GM23338 (cell line): ENCODE measurements around the gene CTNNA1.

ENCODE experiments used
- CREB1 ChIP-seq: fragments of 250-450 bp; sonication (Bioruptor Pico); IDR thresholded peaks from 2 replicates; pipeline ENCODE4 v1.5.0; 2020; ENCODE audit warnings: low read depth, mild to moderate bottlenecking, moderate library complexity
- TF ChIP-seq, protein P1 (sequence below), 2 experiments: fragments of 200-600 bp in 1 of 2; sonication (generic) in 1 of 2; conservative IDR thresholded peaks; 2 replicates each; pipeline versions ENCODE4 v1.5.1 to v1.6.1; 2016 to 2017; ENCODE audit warnings: antibody characterized with exemption in 2 of 2, low read depth in 2 of 2, mild to moderate bottlenecking in 2 of 2, moderate library complexity in 1 of 2

DNA sequence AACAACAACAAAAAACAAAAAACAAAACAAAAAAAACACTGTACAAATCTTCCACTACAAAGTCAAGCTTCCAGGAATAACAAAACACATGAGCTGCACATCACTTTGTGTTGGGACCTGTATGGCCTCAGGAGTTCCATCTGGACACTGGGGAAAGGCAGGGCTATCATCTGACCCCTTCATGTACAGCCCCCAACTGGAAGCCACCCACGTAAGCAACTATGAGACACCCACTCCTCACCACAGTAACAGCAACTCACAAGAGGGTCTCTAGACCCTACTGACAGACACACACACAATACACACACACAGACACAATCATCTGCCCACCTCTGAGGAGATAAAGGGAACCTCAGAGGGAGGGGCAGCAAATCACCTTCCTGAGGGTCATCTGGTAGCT is 203.6 kb downstream of the CTNNA1 start:
- TF ChIP-seq, protein P1, sequence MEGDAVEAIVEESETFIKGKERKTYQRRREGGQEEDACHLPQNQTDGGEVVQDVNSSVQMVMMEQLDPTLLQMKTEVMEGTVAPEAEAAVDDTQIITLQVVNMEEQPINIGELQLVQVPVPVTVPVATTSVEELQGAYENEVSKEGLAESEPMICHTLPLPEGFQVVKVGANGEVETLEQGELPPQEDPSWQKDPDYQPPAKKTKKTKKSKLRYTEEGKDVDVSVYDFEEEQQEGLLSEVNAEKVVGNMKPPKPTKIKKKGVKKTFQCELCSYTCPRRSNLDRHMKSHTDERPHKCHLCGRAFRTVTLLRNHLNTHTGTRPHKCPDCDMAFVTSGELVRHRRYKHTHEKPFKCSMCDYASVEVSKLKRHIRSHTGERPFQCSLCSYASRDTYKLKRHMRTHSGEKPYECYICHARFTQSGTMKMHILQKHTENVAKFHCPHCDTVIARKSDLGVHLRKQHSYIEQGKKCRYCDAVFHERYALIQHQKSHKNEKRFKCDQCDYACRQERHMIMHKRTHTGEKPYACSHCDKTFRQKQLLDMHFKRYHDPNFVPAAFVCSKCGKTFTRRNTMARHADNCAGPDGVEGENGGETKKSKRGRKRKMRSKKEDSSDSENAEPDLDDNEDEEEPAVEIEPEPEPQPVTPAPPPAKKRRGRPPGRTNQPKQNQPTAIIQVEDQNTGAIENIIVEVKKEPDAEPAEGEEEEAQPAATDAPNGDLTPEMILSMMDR (conservative IDR thresholded peaks at IDR 0.05; ENCODE audit: low read depth in 2 of 2) = no peak
- TF ChIP-seq CREB1 (CRISPR knock-in tag) = no peak
